Liver (tissue), 3 donors: ENCODE results near the gene TOX2.

Experiments
- ATF3 ChIP-seq: IDR thresholded peaks from 2 replicates; pipeline ENCODE4 v1.6.1; 2016; ENCODE audit warnings: antibody characterized with exemption
- RAD21 ChIP-seq, 2 donors: IDR thresholded peaks; 2 replicates each; pipeline ENCODE4 v1.6.1; 2016; ENCODE audit warnings: antibody characterized with exemption in 2 of 2, mild to moderate bottlenecking in 2 of 2
- TAF1 ChIP-seq: conservative IDR thresholded peaks from 2 replicates; pipeline ENCODE4 v1.6.1; 2016; ENCODE audit warnings: antibody characterized with exemption, mild to moderate bottlenecking
- TF ChIP-seq, protein P1 (sequence below): fragments of 150-350 bp; IDR thresholded peaks from 2 replicates; pipeline ENCODE4 v1.5.1; 2017; ENCODE audit warnings: improper control_type of control experiment, low read depth, low read length; ENCODE audit not compliant: missing input control
- donor health status: healthy.
- donor health status: healthy.

- TF ChIP-seq ATF3 (no peak), RAD21 (IDR thresholded peaks at IDR 0.05) (no peak), TAF1 (no peak)
- TF ChIP-seq, protein P1, sequence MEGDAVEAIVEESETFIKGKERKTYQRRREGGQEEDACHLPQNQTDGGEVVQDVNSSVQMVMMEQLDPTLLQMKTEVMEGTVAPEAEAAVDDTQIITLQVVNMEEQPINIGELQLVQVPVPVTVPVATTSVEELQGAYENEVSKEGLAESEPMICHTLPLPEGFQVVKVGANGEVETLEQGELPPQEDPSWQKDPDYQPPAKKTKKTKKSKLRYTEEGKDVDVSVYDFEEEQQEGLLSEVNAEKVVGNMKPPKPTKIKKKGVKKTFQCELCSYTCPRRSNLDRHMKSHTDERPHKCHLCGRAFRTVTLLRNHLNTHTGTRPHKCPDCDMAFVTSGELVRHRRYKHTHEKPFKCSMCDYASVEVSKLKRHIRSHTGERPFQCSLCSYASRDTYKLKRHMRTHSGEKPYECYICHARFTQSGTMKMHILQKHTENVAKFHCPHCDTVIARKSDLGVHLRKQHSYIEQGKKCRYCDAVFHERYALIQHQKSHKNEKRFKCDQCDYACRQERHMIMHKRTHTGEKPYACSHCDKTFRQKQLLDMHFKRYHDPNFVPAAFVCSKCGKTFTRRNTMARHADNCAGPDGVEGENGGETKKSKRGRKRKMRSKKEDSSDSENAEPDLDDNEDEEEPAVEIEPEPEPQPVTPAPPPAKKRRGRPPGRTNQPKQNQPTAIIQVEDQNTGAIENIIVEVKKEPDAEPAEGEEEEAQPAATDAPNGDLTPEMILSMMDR, result no peak
Measured at GRCh38 chr20:43915211-43916072, 790 bp downstream of the TOX2 start.
